DOHH2 (cell line): Measurements from ENCODE around the gene PRSS38.
"Not testable (repeated sequence)": the region's sequence is repeated elsewhere in the genome, so short reads cannot be mapped to it uniquely, and the experiment has no call there.

Experiments
- H3F3A ChIP-seq: fragments of 200-600 bp; sonication (generic), shearing (Covaris generic); 2 replicates; pipeline ENCODE4 v1.6.0; 2016; ENCODE audit warnings: antibody characterized with exemption, mild to moderate bottlenecking; ENCODE audit not compliant: control insufficient read depth, insufficient read depth
- H3K27ac ChIP-seq: fragments of 200-600 bp; sonication (generic); 2 replicates; pipeline ENCODE4 v1.5.1; 2014; ENCODE audit warnings: low read depth, mild to moderate bottlenecking, low read length, moderate library complexity
- H3K27me3 ChIP-seq: fragments of 200-600 bp; sonication (generic); 2 replicates; pipeline ENCODE4 v1.6.1; 2014; ENCODE audit warnings: mild to moderate bottlenecking, low read length, mixed read lengths; ENCODE audit not compliant: control insufficient read depth
- H3K36me3 ChIP-seq: fragments of 200-600 bp; sonication (generic); 2 replicates; pipeline ENCODE4 v1.6.1; 2014; ENCODE audit warnings: mild to moderate bottlenecking, low read length, moderate library complexity, mixed read lengths; ENCODE audit not compliant: control insufficient read depth
- H3K4me1 ChIP-seq: fragments of 200-600 bp; sonication (generic); 2 replicates; pipeline ENCODE4 v1.6.1; 2014; ENCODE audit warnings: mild to moderate bottlenecking, low read length, mixed read lengths; ENCODE audit not compliant: control insufficient read depth
- H3K4me2 ChIP-seq: fragments of 200-600 bp; sonication (generic); 2 replicates; pipeline ENCODE4 v1.6.0; 2014; ENCODE audit warnings: mild to moderate bottlenecking, low read length, moderate library complexity
- H3K4me3 ChIP-seq: fragments of 200-600 bp; sonication (generic); 2 replicates; pipeline ENCODE4 v1.5.1; 2014; ENCODE audit warnings: mild to moderate bottlenecking, low read length, mixed read lengths
- H3K79me2 ChIP-seq: fragments of 200-600 bp; sonication (generic); 2 replicates; pipeline ENCODE4 v1.6.1; 2014; ENCODE audit warnings: mild to moderate bottlenecking, low read length, mixed read lengths; ENCODE audit not compliant: control insufficient read depth
- H3K9me2 ChIP-seq: fragments of 200-600 bp; sonication (generic); replicated peaks from 2 replicates; pipeline ENCODE4 v1.6.1; 2014; ENCODE audit warnings: mild to moderate bottlenecking, low read length, mixed read lengths; ENCODE audit not compliant: control insufficient read depth
- H3K9me3 ChIP-seq: fragments of 200-600 bp; sonication (generic); 2 replicates; pipeline ENCODE4 v1.6.1; 2014; ENCODE audit warnings: antibody characterized with exemption, low read length, mixed read lengths; ENCODE audit not compliant: control insufficient read depth, insufficient read depth
- H4K20me1 ChIP-seq: fragments of 200-600 bp; sonication (generic); 2 replicates; pipeline ENCODE4 v1.6.0; 2014; ENCODE audit warnings: low read depth, mild to moderate bottlenecking, antibody characterized with exemption, low read length, moderate library complexity; ENCODE audit not compliant: control insufficient read depth, insufficient read depth
- CTCF ChIP-seq: fragments of 200-600 bp; sonication (generic); IDR thresholded peaks from one replicate; pipeline ENCODE4 v1.5.1; 2014; ENCODE audit warnings: antibody characterized with exemption, mild to moderate bottlenecking, low read depth, low read length; ENCODE audit not compliant: poor library complexity, severe bottlenecking
- EZH2phosphoT487 ChIP-seq: fragments of 200-600 bp; sonication (generic); IDR thresholded peaks from 2 replicates; pipeline ENCODE4 v1.6.1; 2017; ENCODE audit warnings: borderline replicate concordance, mild to moderate bottlenecking, antibody characterized with exemption, low read length, moderate library complexity, mixed read lengths

The PRSS38 gene

GRCh38 chr1:227869851-227870305 lies 54.4 kb downstream of the PRSS38 start:
- H4K20me1 ChIP-seq, result no peaks in the 10 kb centered on the region
- peaks cover 3% of the 10 kb centered on the region; the same call in 1 of the 2 replicates for H3K27me3 ChIP-seq
- no peaks in the 10 kb centered on the region for H3K79me2 ChIP-seq
- H3K4me3 ChIP-seq, result no peak overlapping the region
- no peak overlapping the region for H3K4me2 ChIP-seq
- H3K36me3 ChIP-seq, result no peaks in the 10 kb centered on the region
- no peak overlapping the region for H3K27ac ChIP-seq
- H3K9me3 ChIP-seq, result no peaks in the 10 kb centered on the region
- H3F3A ChIP-seq, result no peaks in the 10 kb centered on the region
- H3K4me1 ChIP-seq, result no peaks in the 10 kb centered on the region
- TF ChIP-seq CTCF (no peak), EZH2phosphoT487 (no peak)
- no peaks in the 10 kb centered on the region for H3K9me2 ChIP-seq

- H3K4me1 ChIP-seq, result no peaks in the 10 kb centered on the region
- H3F3A ChIP-seq, result no peaks in the 10 kb centered on the region
- no peak overlapping the region for H3K27ac ChIP-seq
- no peaks in the 10 kb centered on the region for H4K20me1 ChIP-seq
- H3K9me2 ChIP-seq, result no peaks in the 10 kb centered on the region
- no peak overlapping the region for H3K4me3 ChIP-seq
- H3K9me3 ChIP-seq, result no peaks in the 10 kb centered on the region
- no peaks in the 10 kb centered on the region for H3K79me2 ChIP-seq
- H3K27me3 ChIP-seq, result peaks cover 3% of the 10 kb centered on the region; the same call in 1 of the 2 replicates
- H3K4me2 ChIP-seq, result no peak overlapping the region
- TF ChIP-seq EZH2phosphoT487 (no peak), CTCF (no peak)
- no peaks in the 10 kb centered on the region for H3K36me3 ChIP-seq
These were observed 54.9 kb downstream of the PRSS38 start for GRCh38 chr1:227870366-227870765.

GRCh38 chr1:227871892-227872291 lies 56.4 kb downstream of the PRSS38 start:
- not testable (repeated sequence) for H3F3A ChIP-seq, H3K27ac ChIP-seq, H3K4me1 ChIP-seq, H3K27me3 ChIP-seq, H3K4me2 ChIP-seq, H3K4me3 ChIP-seq, H3K9me3 ChIP-seq, H3K9me2 ChIP-seq, H3K36me3 ChIP-seq, H3K79me2 ChIP-seq, H4K20me1 ChIP-seq

- H4K20me1 ChIP-seq, H3K36me3 ChIP-seq, H3K4me3 ChIP-seq, H3K4me2 ChIP-seq, H3K79me2 ChIP-seq, H3K9me3 ChIP-seq, H3K9me2 ChIP-seq, H3K27ac ChIP-seq, H3K4me1 ChIP-seq, H3K27me3 ChIP-seq, H3F3A ChIP-seq: not testable (repeated sequence)
These were observed 62.3 kb downstream of the PRSS38 start for GRCh38 chr1:227877810-227878209.
